ENCODE data around the gene SDK1.

Gene SDK1

DNA sequence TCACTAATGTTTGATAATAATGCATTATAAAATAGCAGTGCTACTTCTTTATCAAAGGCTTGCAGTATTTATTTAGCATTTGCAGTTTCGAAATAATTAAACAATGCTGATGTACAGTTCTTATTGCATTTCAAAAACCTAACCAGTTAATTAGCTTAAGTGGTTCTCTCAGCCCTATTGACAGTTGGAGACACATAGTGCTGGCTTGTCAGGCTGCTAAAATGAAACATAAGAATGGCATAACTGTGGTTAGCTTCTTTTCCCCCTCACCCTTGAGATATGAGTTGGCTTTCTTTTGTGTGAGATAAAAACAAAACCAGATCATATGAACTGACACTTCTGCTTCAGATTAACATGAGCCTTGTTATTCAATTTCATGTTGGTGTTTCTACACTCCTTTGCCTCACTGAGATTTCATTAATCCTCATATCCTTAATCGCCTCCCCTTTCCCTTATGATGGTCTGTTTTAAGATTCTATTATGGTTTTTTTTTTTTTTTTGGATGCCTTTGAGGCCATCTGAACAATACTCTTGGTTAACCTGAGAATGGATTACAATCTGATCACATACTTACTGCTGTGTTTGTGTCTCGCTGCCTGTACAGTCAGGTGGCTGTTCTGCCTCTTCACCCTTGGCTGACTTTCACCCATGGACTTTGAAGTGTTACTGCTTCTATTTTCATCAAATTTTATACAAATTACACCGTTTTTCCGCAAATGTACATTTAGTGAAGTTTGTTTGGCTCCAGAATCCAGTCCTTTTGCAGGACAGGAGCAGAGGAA is 108.0 kb downstream of the SDK1 start:
- in situ Hi-C loops (cut with HindIII; ENCODE audit: low sequenced_read_pairs): no loop called here

DNA sequence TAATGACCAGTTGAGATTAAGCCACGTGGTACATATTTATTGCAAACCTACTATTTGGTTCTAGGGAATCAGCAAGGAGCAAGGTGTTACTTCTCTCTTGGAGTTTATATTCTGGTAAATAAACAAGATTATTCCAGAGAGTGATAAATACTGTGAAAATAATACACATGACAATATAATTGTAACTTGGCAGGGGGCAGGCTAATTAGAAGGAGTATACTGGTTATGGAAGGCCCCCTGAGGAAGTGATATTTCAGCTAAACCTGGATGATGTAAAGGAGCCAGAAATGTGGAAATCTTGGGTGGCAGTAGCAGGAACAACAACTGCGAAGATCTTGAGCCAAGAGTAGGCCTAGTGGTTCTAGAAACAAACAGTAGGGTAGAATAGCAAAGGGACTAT is 111.8 kb downstream of the SDK1 start:
- in situ Hi-C loops (cut with HindIII; ENCODE audit: low sequenced_read_pairs): no loop called here

DNA sequence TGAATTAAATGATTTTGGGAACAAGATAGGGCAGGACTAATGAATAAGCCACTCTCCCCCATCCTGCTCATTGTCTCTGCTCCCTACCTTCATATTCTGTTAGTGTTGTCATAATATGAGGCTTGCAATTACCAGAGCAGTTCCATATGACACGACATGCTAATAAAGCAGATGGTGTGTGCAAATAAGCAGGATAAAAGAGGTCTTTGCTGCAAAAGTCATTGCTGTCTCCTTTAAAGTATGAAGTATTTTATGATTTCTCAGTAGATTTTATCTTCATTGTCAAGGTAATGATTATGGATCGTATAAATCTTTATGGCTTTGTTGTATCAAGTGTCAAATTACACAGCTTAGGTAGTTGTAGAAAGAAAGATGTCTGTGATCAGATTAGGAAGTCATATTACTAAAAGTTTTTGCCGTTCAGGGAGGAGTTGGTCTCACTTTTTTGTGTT is 114.8 kb downstream of the SDK1 start:
- in situ Hi-C loops (cut with HindIII; ENCODE audit: low sequenced_read_pairs): no loop called here

DNA sequence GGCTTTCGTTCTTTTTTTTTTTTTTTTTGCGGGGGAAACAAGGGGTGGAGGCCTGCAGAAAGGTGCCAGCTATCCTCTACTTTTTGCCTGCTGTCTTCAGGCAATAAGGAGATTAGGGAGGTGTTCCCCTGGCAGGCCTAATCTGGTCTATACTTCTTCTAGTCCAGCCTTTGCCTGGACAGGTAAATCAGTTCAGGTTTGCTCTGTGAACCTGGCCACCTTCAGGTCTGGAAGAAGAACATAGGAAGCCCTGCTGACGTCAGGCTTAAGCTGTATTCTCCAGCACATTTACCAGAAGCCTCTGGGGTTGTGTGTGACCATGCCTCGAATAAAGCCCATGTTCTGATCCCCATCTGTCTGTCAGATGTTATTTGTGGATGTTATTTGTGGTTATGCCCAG is 115.4 kb downstream of the SDK1 start:
- in situ Hi-C loops (cut with HindIII; ENCODE audit: low sequenced_read_pairs): no loop called here

- in situ Hi-C loops (cut with HindIII; ENCODE audit: low sequenced_read_pairs): no loop called here
Measured at GRCh38 chr7:3425087-3425486, 124.0 kb downstream of the SDK1 start.

GRCh38 chr7:3426064-3426463 is 125.0 kb downstream of the SDK1 start:
- in situ Hi-C loops (cut with HindIII; ENCODE audit: low sequenced_read_pairs): no loop called here

GRCh38 chr7:3427957-3428356 is 126.9 kb downstream of the SDK1 start:
- in situ Hi-C loops (cut with HindIII; ENCODE audit: low sequenced_read_pairs): no loop called here

- in situ Hi-C loops (cut with HindIII; ENCODE audit: low sequenced_read_pairs): no loop called here
Measured at GRCh38 chr7:3429981-3430380, 128.9 kb downstream of the SDK1 start.

DNA sequence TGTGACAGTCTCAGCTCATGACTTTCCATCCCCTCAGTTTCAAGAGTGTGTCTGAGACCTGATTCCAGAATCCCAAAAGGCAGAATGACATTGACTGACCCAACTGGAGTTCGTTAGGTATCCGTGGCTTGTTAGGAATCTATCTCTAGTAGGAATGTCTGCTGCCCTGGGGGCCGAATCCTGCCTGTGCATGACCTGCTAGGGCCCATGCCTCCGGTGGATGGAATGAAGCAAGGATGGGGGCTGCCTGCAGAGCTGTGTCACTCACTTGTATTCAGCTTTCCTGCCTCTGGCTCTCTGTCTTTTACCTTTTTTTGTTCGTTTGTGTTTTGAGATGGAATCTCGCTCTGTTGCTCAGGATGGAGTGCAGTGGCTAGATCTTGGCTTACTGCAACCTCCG is 129.5 kb downstream of the SDK1 start:
- in situ Hi-C loops (cut with HindIII; ENCODE audit: low sequenced_read_pairs): no loop called here

- in situ Hi-C loops (cut with HindIII; ENCODE audit: low sequenced_read_pairs): no loop called here
Measured at GRCh38 chr7:3431306-3431705, 130.3 kb downstream of the SDK1 start.

GRCh38 chr7:3432911-3433310 is 131.9 kb downstream of the SDK1 start:
- in situ Hi-C loops (cut with HindIII; ENCODE audit: low sequenced_read_pairs): no loop called here

GRCh38 chr7:3434611-3435010 is 133.6 kb downstream of the SDK1 start:
- in situ Hi-C loops (cut with HindIII; ENCODE audit: low sequenced_read_pairs): no loop called here

DNA sequence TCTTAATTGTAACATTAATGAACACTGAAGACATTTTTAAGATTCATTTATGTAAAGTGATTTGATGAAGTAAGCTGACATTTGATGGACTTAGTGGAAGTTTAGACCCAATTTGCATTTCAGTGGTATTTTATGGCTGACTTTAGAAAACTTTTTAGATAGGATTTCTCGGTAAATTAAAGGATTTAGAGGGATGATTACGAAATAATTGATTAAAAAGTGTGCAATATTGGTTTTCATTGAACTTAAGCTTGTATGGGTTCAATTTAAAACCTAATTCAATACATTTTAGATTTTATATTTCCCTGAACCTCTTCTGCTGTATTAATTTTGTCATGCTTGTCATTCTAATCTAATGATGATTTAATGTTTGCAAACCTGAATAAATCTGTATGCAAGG is 135.1 kb downstream of the SDK1 start:
- in situ Hi-C loops (cut with HindIII; ENCODE audit: low sequenced_read_pairs): no loop called here

DNA sequence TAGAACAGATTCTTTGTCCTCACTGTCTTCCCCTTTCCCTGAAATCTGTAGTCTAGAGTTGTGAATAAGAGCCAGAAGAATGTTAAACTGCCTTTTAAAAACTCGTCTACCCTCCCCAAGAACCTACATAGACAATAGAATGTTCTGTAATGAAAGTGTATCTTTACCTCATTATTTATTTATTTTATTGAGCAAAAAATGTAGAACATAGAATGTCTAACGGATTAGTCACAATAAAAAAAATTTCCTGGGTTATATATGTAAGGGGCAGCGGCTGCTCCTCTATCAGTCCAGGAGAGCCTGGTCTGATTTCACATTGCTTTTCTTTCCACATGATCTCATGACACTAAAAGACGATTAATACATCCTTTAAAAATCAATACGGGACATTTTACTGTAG is 135.7 kb downstream of the SDK1 start:
- in situ Hi-C loops (cut with HindIII; ENCODE audit: low sequenced_read_pairs): no loop called here

DNA sequence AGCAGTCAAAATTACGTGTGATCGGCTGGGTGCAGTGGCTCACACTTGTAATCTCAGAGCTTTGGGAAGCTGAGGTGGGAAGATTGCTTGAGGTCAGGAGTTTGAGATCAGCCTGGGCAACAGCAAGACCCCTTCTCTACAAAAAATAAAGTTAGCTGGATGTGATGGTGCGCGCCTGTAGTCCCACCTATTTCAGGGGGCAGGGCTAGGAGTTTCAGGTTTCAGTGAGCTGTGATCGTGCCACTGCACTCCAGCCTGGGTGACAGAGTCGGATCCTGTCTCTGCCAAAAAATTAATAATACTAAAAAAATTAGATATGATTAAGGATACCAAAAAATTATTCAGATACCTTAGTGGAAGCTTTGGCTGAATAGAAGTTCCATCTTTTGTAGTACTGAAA is 136.4 kb downstream of the SDK1 start:
- in situ Hi-C loops (cut with HindIII; ENCODE audit: low sequenced_read_pairs): no loop called here

DNA sequence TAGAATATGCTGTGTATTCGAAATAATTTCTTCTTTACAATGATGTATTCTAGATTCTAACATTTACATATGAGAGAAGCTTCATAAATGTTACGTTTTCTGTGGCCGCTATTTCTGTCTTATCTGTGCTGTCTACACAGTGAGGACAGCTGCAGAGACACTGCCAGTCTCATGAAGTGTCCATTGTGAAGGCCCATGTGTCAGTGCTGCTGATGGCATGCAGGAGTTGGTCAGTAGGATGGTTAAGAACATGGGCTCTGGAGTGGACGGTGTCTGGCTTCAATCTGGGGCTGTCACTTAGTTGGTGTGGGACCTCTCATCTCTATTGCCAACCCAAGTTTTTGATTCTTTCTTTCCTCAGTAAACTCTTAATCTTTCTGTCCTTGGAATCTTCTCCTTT is 137.3 kb downstream of the SDK1 start:
- in situ Hi-C loops (cut with HindIII; ENCODE audit: low sequenced_read_pairs): no loop called here

DNA sequence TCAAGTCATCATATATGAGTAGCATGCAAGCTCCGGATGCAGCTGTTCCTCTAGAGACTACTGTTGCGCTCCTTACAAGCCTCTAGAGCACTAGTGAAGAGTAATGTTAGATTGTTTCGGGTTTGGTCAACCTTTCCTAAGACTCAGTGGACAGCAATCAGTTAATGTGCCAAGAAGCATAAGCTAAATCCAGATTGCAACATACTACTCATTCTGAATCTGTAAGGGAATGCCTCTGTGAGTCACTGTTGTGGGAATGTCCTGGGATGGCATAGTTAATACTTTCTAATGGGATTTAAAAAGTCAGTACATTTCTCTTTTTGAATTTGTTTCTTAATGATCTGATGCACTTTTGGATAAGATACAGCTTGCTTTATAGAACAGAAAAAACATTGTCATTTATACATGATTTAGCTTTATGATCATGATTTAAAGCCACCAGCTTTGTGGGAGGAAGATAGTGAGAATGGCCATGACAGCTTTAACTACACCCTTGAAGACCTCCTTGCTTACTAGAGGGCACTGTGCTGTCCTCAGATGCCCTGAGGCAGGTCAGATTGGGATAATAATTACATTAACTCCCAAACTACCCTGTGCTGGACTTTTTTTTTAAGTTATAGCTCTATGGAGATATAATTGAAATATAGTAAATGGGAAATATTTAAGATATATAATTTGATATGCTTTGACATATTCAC is 138.4 kb downstream of the SDK1 start:
- in situ Hi-C loops (cut with HindIII; ENCODE audit: low sequenced_read_pairs): no loop called here

- in situ Hi-C loops (cut with HindIII; ENCODE audit: low sequenced_read_pairs): no loop called here
Measured at GRCh38 chr7:3440509-3440908, 139.5 kb downstream of the SDK1 start.

DNA sequence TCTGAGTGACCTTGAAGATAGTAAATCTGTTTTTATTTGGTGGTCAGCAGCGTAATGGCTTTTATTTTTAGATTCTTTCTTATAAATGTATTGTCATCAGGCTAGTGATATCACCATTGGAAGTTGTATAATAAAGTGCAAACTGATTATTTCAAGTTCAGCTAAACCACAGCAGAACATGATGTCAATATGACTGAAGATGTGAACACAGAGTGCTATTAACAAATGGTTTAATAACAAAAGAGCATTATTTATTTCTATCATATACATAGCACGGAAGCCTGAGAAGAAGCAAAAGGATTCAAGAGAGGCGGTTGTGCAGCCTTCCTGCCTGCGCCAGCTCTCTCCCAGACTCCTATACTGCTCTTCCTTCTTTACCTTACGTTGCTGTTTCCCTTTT is 142.7 kb downstream of the SDK1 start:
- in situ Hi-C loops (cut with HindIII; ENCODE audit: low sequenced_read_pairs): no loop called here

DNA sequence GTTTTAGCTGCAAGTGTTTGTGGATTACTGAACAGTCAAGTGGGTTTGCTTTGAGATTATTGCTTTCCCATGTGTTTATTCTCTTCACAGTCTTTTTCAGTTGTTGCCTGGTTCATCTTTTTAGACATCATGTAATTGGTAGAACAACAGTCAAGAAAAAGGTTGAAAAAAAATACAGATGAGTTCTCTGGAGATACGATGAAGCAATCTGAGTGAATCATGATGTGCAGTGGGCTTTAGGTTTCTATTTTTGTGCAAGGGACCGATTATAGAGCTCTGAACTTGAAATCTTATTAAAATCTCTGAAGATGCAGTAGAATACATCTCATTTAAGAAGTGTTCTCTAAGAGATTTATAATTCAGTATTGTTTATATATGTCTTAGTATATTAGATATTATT is 145.7 kb downstream of the SDK1 start:
- in situ Hi-C loops (cut with HindIII; ENCODE audit: low sequenced_read_pairs): no loop called here

GRCh38 chr7:3451701-3452100 is 150.6 kb downstream of the SDK1 start:
- in situ Hi-C loops (cut with HindIII; ENCODE audit: low sequenced_read_pairs): no loop called here

GRCh38 chr7:3453398-3453797 is 152.3 kb downstream of the SDK1 start:
- in situ Hi-C loops (cut with HindIII; ENCODE audit: low sequenced_read_pairs): no loop called here

Data from DLD1 (cell line).